B cell (primary cell): ENCODE results near the gene ENKUR. TPM values are rescaled to one million over a fixed set of nuclear protein-coding genes. Genes with fewer than 3 reads are reported as not detected.

Experiments used
- ATAC-seq: fragments of 200-7000 bp; cut with Tn5 transposase; one replicate; pipeline ENCODE4 v1.10.0; 2021; ENCODE audit warnings: low read depth, mild to moderate bottlenecking, moderate number of reproducible peaks, moderate library complexity
- CTCF ChIA-PET: fragments of 350-600 bp; sonication (Branson Sonifier 250); formaldehyde crosslinking; loops from one replicate; lab custom pipeline; 2021; ENCODE audit warnings: antibody characterized with exemption, inconsistent platforms; lab: Charles Lee
- POLR2A ChIA-PET: fragments of 350-600 bp; sonication (Branson Sonifier 250); formaldehyde crosslinking; loops from one replicate; lab custom pipeline; 2021; ENCODE audit warnings: antibody characterized with exemption; lab: Charles Lee
- DNase-seq: peaks from one replicate; pipeline ENCODE4 v3.0.0; 2013
- H2AFZ ChIP-seq: 2 replicates; pipeline ENCODE4 v1.6.1; 2012; ENCODE audit warnings: mild to moderate bottlenecking, low read depth, low read length; ENCODE audit not compliant: insufficient read depth, poor library complexity, severe bottlenecking
- H3K27ac ChIP-seq, 2 donors: 1 replicate in 1 of 2; 2 replicates in 1 of 2; pipeline ENCODE4 v1.5.1; 2012 to 2013; ENCODE audit warnings: low read length in 2 of 2, mild to moderate bottlenecking in 2 of 2, moderate library complexity in 1 of 2
- H3K27me3 ChIP-seq, 4 experiments: fragments of 200-600 bp in 1 of 4; sonication (generic) in 1 of 4; replicated peaks in 1 of 4; 1 replicate in 2 of 4; 2 replicates in 2 of 4; pipeline versions ENCODE4 v1.6.1 to v1.7.0; 2013 to 2016; ENCODE audit warnings: low read length in 3 of 4, mild to moderate bottlenecking in 2 of 4, mixed read lengths in 1 of 4, moderate library complexity in 1 of 4; ENCODE audit not compliant: insufficient read depth in 4 of 4, control insufficient read depth in 3 of 4; ENCODE audit errors: control extremely low read depth in 1 of 4
- H3K36me3 ChIP-seq, 2 experiments: replicated peaks in 1 of 2; 1 replicate in 1 of 2; 2 replicates in 1 of 2; pipeline versions ENCODE4 v1.6.1 to v1.7.1; 2013; ENCODE audit warnings: low read length in 1 of 2; ENCODE audit not compliant: insufficient read depth in 2 of 2, control insufficient read depth in 1 of 2; ENCODE audit errors: control extremely low read depth in 1 of 2, extremely low read depth in 1 of 2
- H3K4me1 ChIP-seq, 2 donors: fragments of 200-600 bp in 1 of 2; sonication (generic) in 1 of 2; 1 replicate in 1 of 2; 2 replicates in 1 of 2; pipeline versions ENCODE4 v1.5.1 to v1.6.1; 2013 to 2017; ENCODE audit warnings: low read length in 2 of 2; ENCODE audit not compliant: control insufficient read depth in 2 of 2, insufficient read depth in 2 of 2
- H3K4me2 ChIP-seq: replicated peaks from 2 replicates; pipeline ENCODE3; 2012; ENCODE audit warnings: mild to moderate bottlenecking, low read depth, low read length; ENCODE audit not compliant: poor library complexity, severe bottlenecking
- H3K4me3 ChIP-seq, 5 experiments: fragments of 200-600 bp in 1 of 5; sonication (generic) in 1 of 5; 1 replicate in 3 of 5; 2 replicates in 2 of 5; pipeline versions ENCODE4 v1.5.1 to v1.7.0; 2011 to 2016; ENCODE audit warnings: low read length in 4 of 5, mild to moderate bottlenecking in 4 of 5, low read depth in 2 of 5, control low read depth in 1 of 5, moderate library complexity in 1 of 5; ENCODE audit not compliant: insufficient read depth in 1 of 5; ENCODE audit errors: control extremely low read depth in 1 of 5, extremely low read depth in 1 of 5
- H3K79me2 ChIP-seq: fragments of 200-600 bp; sonication (generic); one replicate; pipeline ENCODE4 v1.6.0; 2016; ENCODE audit warnings: low read length; ENCODE audit not compliant: control insufficient read depth, insufficient read depth
- H3K9ac ChIP-seq: fragments of 200-600 bp; sonication (generic); 2 replicates; pipeline ENCODE4 v1.6.1; 2017; ENCODE audit warnings: mild to moderate bottlenecking, low read length, moderate library complexity
- H3K9me3 ChIP-seq, 3 donors: one replicate each; pipeline versions ENCODE4 v1.6.1 to v1.7.1; 2013; ENCODE audit warnings: low read length in 2 of 3; ENCODE audit not compliant: control insufficient read depth in 2 of 3, insufficient read depth in 1 of 3; ENCODE audit errors: control extremely low read depth in 1 of 3
- H4K20me1 ChIP-seq: 2 replicates; pipeline ENCODE4 v1.6.0; 2012; ENCODE audit warnings: mild to moderate bottlenecking, low read length; ENCODE audit not compliant: insufficient read depth, control insufficient read depth, poor library complexity, severe bottlenecking
- H3K27ac Mint-ChIP-seq: one replicate; pipeline ENCODE4 v1.8.0; 2021; ENCODE audit warnings: mixed read lengths
- H3K27me3 Mint-ChIP-seq: one replicate; pipeline ENCODE4 v1.8.0; 2021; ENCODE audit warnings: mixed read lengths
- H3K4me1 Mint-ChIP-seq: one replicate; pipeline ENCODE4 v1.8.0; 2021; ENCODE audit warnings: mixed read lengths
- H3K4me3 Mint-ChIP-seq: one replicate; pipeline ENCODE4 v1.8.0; 2021; ENCODE audit warnings: mixed read lengths
- H3K9me3 Mint-ChIP-seq: one replicate; pipeline ENCODE4 v1.8.0; 2022; ENCODE audit warnings: mixed read lengths; ENCODE audit not compliant: insufficient read depth
- CTCF ChIP-seq: fragments of 200-600 bp; IDR thresholded peaks from one replicate; pipeline ENCODE4 v1.8.0; 2022; ENCODE audit warnings: antibody characterized with exemption, mild to moderate bottlenecking
- EZH2 ChIP-seq: IDR thresholded peaks from 2 replicates; pipeline ENCODE4 v1.6.1; 2012; ENCODE audit warnings: borderline replicate concordance, low read depth, mild to moderate bottlenecking, moderate library complexity, low read length; ENCODE audit not compliant: insufficient read depth, poor library complexity, severe bottlenecking
- WGBS: methylation state at CpG from one replicate; pipeline ENCODE4 v1.1.5; 2013; ENCODE audit warnings: missing lambda C conversion rate; ENCODE audit not compliant: insufficient coverage; 5-methylcytosine and 5-hydroxymethylcytosine counted together
- intact Hi-C: fragments of 100-400 bp; cut with micrococcal nuclease; formaldehyde crosslinking; loops from one replicate; pipeline ENCODE4 v1.10.0; 2022
- polyA plus RNA-seq: library from polyadenylated mRNA; depleted of rRNA; stranded (reverse); fragments of >200 nt; gene quantifications from 2 replicates; pipeline ENCODE4 v1.2.3, GENCODE V29; 2012
- total RNA-seq, 2 donors: library from RNA; stranded (reverse); fragments of 120-200 nt in 1 of 2; gene quantifications; 1 replicate in 1 of 2; 2 replicates in 1 of 2; pipeline versions ENCODE4 v1.2.3 to v1.2.4, GENCODE V29; 2013 to 2022

ENKUR gene
- total and polyA plus RNA-seq, 2 donors (not counting 1 experiment from before 2014, with no cell fraction given): not detected

- H3K27ac ChIP-seq: no peak overlapping the region
- H4K20me1 ChIP-seq: no peaks in the 10 kb centered on the region
- ATAC-seq (no peak), DNase-seq (no peak)
- no peaks in the 10 kb centered on the region for H3K9me3 ChIP-seq
- H3K4me1 ChIP-seq: no peaks in the 10 kb centered on the region
- ChIA-PET CTCF (no interaction called here), POLR2A (no interaction called here)
- H3K36me3 ChIP-seq: no peaks in the 10 kb centered on the region
- Mint-ChIP-seq H3K4me1 (peaks cover 3% of the 10 kb centered on the region), H3K9me3 (no peaks in the 10 kb centered on the region), H3K27ac (no peak overlapping the region), H3K4me3 (no peak overlapping the region), H3K27me3 (peaks cover 7% of the 10 kb centered on the region)
- H2AFZ ChIP-seq: no peak overlapping the region
- H3K4me2 ChIP-seq: no peak overlapping the region
- TF ChIP-seq CTCF (no peak), EZH2 (no peak)
- no peak overlapping the region for H3K4me3 ChIP-seq
- no peak overlapping the region for H3K9ac ChIP-seq
- 97% methylated on average over 11 of the region's 13 CpGs for WGBS
- no peaks in the 10 kb centered on the region for H3K79me2 ChIP-seq
- intact Hi-C loops: no loop called here
- H3K27me3 ChIP-seq: peaks cover 0 to 9% (median 0%) of the 10 kb centered on the region in 4 experiments
Measured at GRCh38 chr10:24991298-24991697, 24.7 kb downstream of the ENKUR start.

GRCh38 chr10:24989867-24990266, 26.1 kb downstream of the ENKUR start:
- Mint-ChIP-seq H3K4me3 (no peak overlapping the region), H3K27ac (no peak overlapping the region), H3K27me3 (peaks cover 7% of the 10 kb centered on the region), H3K9me3 (no peaks in the 10 kb centered on the region), H3K4me1 (peaks cover 3% of the 10 kb centered on the region)
- Histone ChIP-seq H3K9me3 (no peaks in the 10 kb centered on the region), H3K27me3 (peaks cover 0 to 9% (median 0%) of the 10 kb centered on the region in 4 experiments), H2AFZ (no peak overlapping the region), H3K4me3 (no peak overlapping the region), H3K4me1 (no peaks in the 10 kb centered on the region), H3K9ac (no peak overlapping the region), H3K36me3 (no peaks in the 10 kb centered on the region), H3K4me2 (no peak overlapping the region), H3K79me2 (no peaks in the 10 kb centered on the region), H4K20me1 (no peaks in the 10 kb centered on the region), H3K27ac (no peak overlapping the region)
- ATAC-seq (no peak), DNase-seq (no peak)
- no peak for TF ChIP-seq EZH2
- no peak for TF ChIP-seq CTCF
- intact Hi-C loops: no loop called here
- no CpG with 5 or more reads among the region's 1 CpG for WGBS
- POLR2A ChIA-PET: no interaction called here
- CTCF ChIA-PET: interaction anchor here (0.8 to 1.6 kb wide), 2 partner anchors 347 to 372 kb away, joined by 5 read pairs; no protein-coding TSS in a partner anchor
